PFSK-1 (cell line): ENCODE data around the gene SFRP4.

Experiments
- FOXP2 ChIP-seq: optimal IDR thresholded peaks from 2 replicates; pipeline ENCODE3; 2011; ENCODE audit warnings: borderline replicate concordance, control low read depth, inconsistent platforms; ENCODE audit not compliant: insufficient read depth; ENCODE audit errors: extremely low read length, extremely low read depth
- POLR2AphosphoS5 ChIP-seq: IDR thresholded peaks from 2 replicates; pipeline ENCODE4 v1.6.1; 2012; ENCODE audit warnings: low read depth, mild to moderate bottlenecking, control low read depth, low read length, moderate library complexity
- SIN3A ChIP-seq: IDR thresholded peaks from 2 replicates; pipeline ENCODE4 v1.6.1; 2012; ENCODE audit warnings: mild to moderate bottlenecking, low read length, moderate library complexity, borderline replicate concordance; ENCODE audit not compliant: insufficient read depth
- TAF1 ChIP-seq: IDR thresholded peaks from 2 replicates; pipeline ENCODE4 v1.6.1; 2012; ENCODE audit warnings: low read length, control low read depth, borderline replicate concordance; ENCODE audit not compliant: insufficient read depth
- TF ChIP-seq, protein P1 (sequence below), 2 experiments: IDR thresholded peaks; 2 replicates each; pipeline versions ENCODE4 v1.6.1 to v1.8.0; 2011 to 2012; ENCODE audit warnings: low read depth in 2 of 2, low read length in 2 of 2, control low read depth in 1 of 2, inconsistent platforms in 1 of 2, mild to moderate bottlenecking in 1 of 2, moderate library complexity in 1 of 2; ENCODE audit not compliant: insufficient read depth in 1 of 2

DNA sequence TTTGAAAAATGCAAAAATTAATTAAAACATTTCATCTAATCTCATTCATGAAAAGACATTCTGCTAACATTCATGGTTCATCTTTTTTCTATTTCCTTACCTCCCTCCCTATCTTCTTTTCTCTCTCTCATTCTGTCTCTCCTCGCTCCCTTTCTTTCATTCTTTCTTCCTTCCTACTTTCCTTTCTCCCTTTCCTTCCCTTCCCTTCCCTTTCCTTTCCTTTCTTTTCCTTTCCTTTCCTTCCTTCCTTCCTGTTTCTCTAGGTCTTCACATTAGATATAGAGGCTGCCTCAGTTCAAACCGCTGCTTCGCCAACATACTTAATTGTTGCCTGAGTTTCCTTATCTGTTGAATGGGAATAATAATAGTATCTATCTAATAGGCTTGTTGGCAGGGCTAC, 21.9 kb downstream of the SFRP4 start:
- TF ChIP-seq, protein P1, sequence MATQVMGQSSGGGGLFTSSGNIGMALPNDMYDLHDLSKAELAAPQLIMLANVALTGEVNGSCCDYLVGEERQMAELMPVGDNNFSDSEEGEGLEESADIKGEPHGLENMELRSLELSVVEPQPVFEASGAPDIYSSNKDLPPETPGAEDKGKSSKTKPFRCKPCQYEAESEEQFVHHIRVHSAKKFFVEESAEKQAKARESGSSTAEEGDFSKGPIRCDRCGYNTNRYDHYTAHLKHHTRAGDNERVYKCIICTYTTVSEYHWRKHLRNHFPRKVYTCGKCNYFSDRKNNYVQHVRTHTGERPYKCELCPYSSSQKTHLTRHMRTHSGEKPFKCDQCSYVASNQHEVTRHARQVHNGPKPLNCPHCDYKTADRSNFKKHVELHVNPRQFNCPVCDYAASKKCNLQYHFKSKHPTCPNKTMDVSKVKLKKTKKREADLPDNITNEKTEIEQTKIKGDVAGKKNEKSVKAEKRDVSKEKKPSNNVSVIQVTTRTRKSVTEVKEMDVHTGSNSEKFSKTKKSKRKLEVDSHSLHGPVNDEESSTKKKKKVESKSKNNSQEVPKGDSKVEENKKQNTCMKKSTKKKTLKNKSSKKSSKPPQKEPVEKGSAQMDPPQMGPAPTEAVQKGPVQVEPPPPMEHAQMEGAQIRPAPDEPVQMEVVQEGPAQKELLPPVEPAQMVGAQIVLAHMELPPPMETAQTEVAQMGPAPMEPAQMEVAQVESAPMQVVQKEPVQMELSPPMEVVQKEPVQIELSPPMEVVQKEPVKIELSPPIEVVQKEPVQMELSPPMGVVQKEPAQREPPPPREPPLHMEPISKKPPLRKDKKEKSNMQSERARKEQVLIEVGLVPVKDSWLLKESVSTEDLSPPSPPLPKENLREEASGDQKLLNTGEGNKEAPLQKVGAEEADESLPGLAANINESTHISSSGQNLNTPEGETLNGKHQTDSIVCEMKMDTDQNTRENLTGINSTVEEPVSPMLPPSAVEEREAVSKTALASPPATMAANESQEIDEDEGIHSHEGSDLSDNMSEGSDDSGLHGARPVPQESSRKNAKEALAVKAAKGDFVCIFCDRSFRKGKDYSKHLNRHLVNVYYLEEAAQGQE (IDR thresholded peaks at IDR 0.05; ENCODE audit: insufficient read depth in 1 of 2, low read depth in 2 of 2, low read length in 2 of 2), result no peak
- TF ChIP-seq SIN3A (no peak), POLR2AphosphoS5 (no peak), TAF1 (no peak), FOXP2 (no peak)
